Endothelial cell of umbilical vein (primary cell): Measurements from ENCODE around the gene CXCR4. TPM values are rescaled to one million over a fixed set of nuclear protein-coding genes. Genes with fewer than 3 reads are reported as not detected.

Experiments used
- BruUV-seq: library from RNA; stranded (reverse); fragments of 400-500 nt; replicated peaks from 2 replicates; lab custom pipeline; 2021; lab: Mats Ljungman, UMichigan
- CTCF ChIA-PET: fragments of 300-600, 350-600 bp; sonication (Branson Sonifier 250); formaldehyde crosslinking; loops from one replicate; lab custom pipeline; 2021; ENCODE audit warnings: antibody characterized with exemption, inconsistent platforms; lab: Charles Lee
- POLR2A ChIA-PET: fragments of 300-600, 350-600 bp; sonication (Branson Sonifier 250); formaldehyde crosslinking; loops from one replicate; lab custom pipeline; 2021; ENCODE audit warnings: antibody characterized with exemption, inconsistent platforms; lab: Charles Lee
- DNase-seq: peaks from one replicate; pipeline ENCODE4 v3.0.0-alpha.2; 2011; ENCODE audit warnings: low read depth, low spot score
- FAIRE-seq: peaks from 2 replicates; lab custom pipeline; 2011; peaks lifted over from hg19 to GRCh38; lab: Jason Lieb, UNC
- H2AFZ ChIP-seq: 2 replicates; pipeline ENCODE4 v1.6.0; 2012; ENCODE audit warnings: low read depth, low read length, control low read depth, inconsistent platforms
- H3K27ac ChIP-seq: 2 replicates; pipeline ENCODE4 v1.5.1; 2011; ENCODE audit warnings: low read depth, mild to moderate bottlenecking, control low read depth, low read length, moderate library complexity; ENCODE audit not compliant: insufficient read depth
- H3K27me3 ChIP-seq, 2 experiments: 2 replicates each; pipeline versions ENCODE4 v1.6.0 to v1.6.1; 2011; ENCODE audit warnings: low read length in 2 of 2, mixed read lengths in 1 of 2; ENCODE audit not compliant: control insufficient read depth in 2 of 2, insufficient read depth in 2 of 2
- H3K36me3 ChIP-seq, 2 experiments: 2 replicates in 1 of 2; 3 replicates in 1 of 2; pipeline ENCODE4 v1.5.1; 2011; ENCODE audit warnings: low read length in 2 of 2, mild to moderate bottlenecking in 1 of 2, moderate library complexity in 1 of 2; ENCODE audit not compliant: control insufficient read depth in 2 of 2, insufficient read depth in 2 of 2; ENCODE audit errors: extremely low read depth in 1 of 2
- H3K4me1 ChIP-seq: 3 replicates; pipeline ENCODE4 v1.5.1; 2011; ENCODE audit warnings: mild to moderate bottlenecking, low read length; ENCODE audit not compliant: control insufficient read depth, insufficient read depth; ENCODE audit errors: extremely low read depth
- H3K4me2 ChIP-seq: 2 replicates; pipeline ENCODE4 v1.6.1; 2011; ENCODE audit warnings: low read length, control low read depth, mixed read lengths; ENCODE audit not compliant: insufficient read depth
- H3K4me3 ChIP-seq, 3 experiments: fragments of 200-600 bp in 1 of 3; sonication (generic), shearing (Covaris generic) in 1 of 3; replicated peaks in 1 of 3; 2 replicates each; pipeline ENCODE4 v1.5.1; 2011 to 2016; ENCODE audit warnings: control low read depth in 3 of 3, low read length in 3 of 3, mild to moderate bottlenecking in 2 of 3, inconsistent platforms in 1 of 3, low read depth in 1 of 3, moderate library complexity in 1 of 3; ENCODE audit not compliant: insufficient read depth in 1 of 3
- H3K79me2 ChIP-seq: 2 replicates; pipeline ENCODE4 v1.6.0; 2012; ENCODE audit warnings: low read length, inconsistent platforms; ENCODE audit not compliant: control insufficient read depth, insufficient read depth
- H3K9ac ChIP-seq: replicated peaks from 2 replicates; pipeline ENCODE3; 2011; ENCODE audit warnings: low read length, control low read depth; ENCODE audit not compliant: insufficient read depth; ENCODE audit errors: extremely low read depth
- H3K9me1 ChIP-seq: replicated peaks from 3 replicates; pipeline ENCODE4 v1.6.0; 2011; ENCODE audit warnings: mild to moderate bottlenecking, low read length; ENCODE audit not compliant: control insufficient read depth, insufficient read depth; ENCODE audit errors: extremely low read depth
- H3K9me3 ChIP-seq: replicated peaks from 2 replicates; pipeline ENCODE4 v1.5.1; 2012; ENCODE audit warnings: low read length, inconsistent platforms; ENCODE audit not compliant: control insufficient read depth, insufficient read depth
- H4K20me1 ChIP-seq: replicated peaks from 2 replicates; pipeline ENCODE3; 2011; ENCODE audit warnings: mild to moderate bottlenecking, low read length; ENCODE audit not compliant: control insufficient read depth, insufficient read depth; ENCODE audit errors: extremely low read depth
- EZH2 ChIP-seq: IDR thresholded peaks from 2 replicates; pipeline ENCODE4 v1.6.1; 2012; ENCODE audit warnings: borderline replicate concordance, low read depth, mild to moderate bottlenecking, moderate library complexity, low read length, inconsistent platforms; ENCODE audit not compliant: severe bottlenecking
- FOS ChIP-seq: IDR thresholded peaks from 2 replicates; pipeline ENCODE4 v1.6.1; 2011; ENCODE audit warnings: mild to moderate bottlenecking, low read length, moderate library complexity, borderline replicate concordance; ENCODE audit not compliant: insufficient read depth
- GATA2 ChIP-seq: IDR thresholded peaks from 2 replicates; pipeline ENCODE4 v1.7.0; 2011; ENCODE audit warnings: low read depth, mild to moderate bottlenecking, moderate library complexity, mixed read lengths, low read length; ENCODE audit not compliant: insufficient read length, insufficient read depth
- JUN ChIP-seq: IDR thresholded peaks from 2 replicates; pipeline ENCODE4 v1.6.1; 2011; ENCODE audit warnings: borderline replicate concordance, low read depth; ENCODE audit not compliant: insufficient read length, insufficient read depth
- MAX ChIP-seq: IDR thresholded peaks from 2 replicates; pipeline ENCODE4 v1.6.1; 2011; ENCODE audit not compliant: insufficient read depth, insufficient read length
- MYC ChIP-seq: IDR thresholded peaks from one replicate; pipeline ENCODE4 v1.6.1; 2011; ENCODE audit warnings: mild to moderate bottlenecking, low read depth, low read length
- POLR2A ChIP-seq: IDR thresholded peaks from 2 replicates; pipeline ENCODE4 v1.6.1; 2012; ENCODE audit warnings: low read depth, mild to moderate bottlenecking, control low read depth, low read length
- POLR2AphosphoS5 ChIP-seq: IDR thresholded peaks from 2 replicates; pipeline ENCODE4 v1.6.1; 2012; ENCODE audit warnings: low read depth, mild to moderate bottlenecking, control low read depth, low read length, moderate library complexity; ENCODE audit not compliant: insufficient read depth
- dilution Hi-C: fragments of 300-500 bp; cut with MboI; formaldehyde crosslinking; loops from one replicate; pipeline ENCODE4 v1.15.0; 2019; ENCODE audit warnings: low sequenced_read_pairs; ENCODE audit not compliant: extremely low pct_ligation_motif_present
- intact Hi-C: fragments of 100-400 bp; cut with micrococcal nuclease; formaldehyde crosslinking; loops from one replicate; pipeline ENCODE4 v1.10.0; 2022
- polyA plus RNA-seq, 4 experiments: library from polyadenylated mRNA; depleted of rRNA in 3 of 4; stranded (reverse) in 3 of 4; unstranded in 1 of 4; fragments of >200 nt; gene quantifications; 2 replicates each; pipeline versions ENCODE4 v1.2.1 to v1.2.3, GENCODE V29; 2011 to 2012; ENCODE audit warnings: missing spikeins in 1 of 4
- total RNA-seq: library from RNA; stranded (reverse); gene quantifications from 2 replicates; pipeline ENCODE4 v1.2.3, GENCODE V29; 2021
- TF ChIP-seq, protein P1 (sequence below), 2 donors: IDR thresholded peaks; 1 replicate in 1 of 2; 2 replicates in 1 of 2; pipeline ENCODE4 v1.5.1; 2011; ENCODE audit warnings: low read length in 2 of 2, mild to moderate bottlenecking in 2 of 2, moderate library complexity in 2 of 2, control low read depth in 1 of 2, inconsistent platforms in 1 of 2, low read depth in 1 of 2; ENCODE audit not compliant: insufficient read depth in 1 of 2; ENCODE audit errors: extremely low read depth in 1 of 2

CXCR4 gene
- total and polyA plus RNA-seq, 2 donors (not counting 3 experiments of a cell fraction or from before 2014, with no cell fraction given) = 42.2 to 52.4 TPM

GRCh38 chr2:136135921-136136906, 18.3 kb upstream of the CXCR4 start:
- Histone ChIP-seq H3K4me1 (no peaks in the 10 kb centered on the region), H3K9me1 (no peaks in the 10 kb centered on the region), H3K9ac (no peak overlapping the region), H3K36me3 (no peaks in the 10 kb centered on the region), H3K4me3 (no peak overlapping the region), H3K79me2 (no peaks in the 10 kb centered on the region), H3K27ac (no peak overlapping the region), H3K27me3 (peaks cover 0 to 2% of the 10 kb centered on the region in 2 experiments), H3K4me2 (no peak overlapping the region), H4K20me1 (no peaks in the 10 kb centered on the region), H3K9me3 (no peaks in the 10 kb centered on the region), H2AFZ (no peak overlapping the region)
- BruUV-seq = no TSS peak
- POLR2A ChIA-PET = no interaction called here
- intact Hi-C loops = no loop called here
- CTCF ChIA-PET = no interaction called here
- TF ChIP-seq GATA2 (no peak), JUN (no peak), POLR2AphosphoS5 (no peak), FOS (no peak), POLR2A (no peak), EZH2 (no peak), MYC (no peak), MAX (no peak)
- TF ChIP-seq, protein P1, sequence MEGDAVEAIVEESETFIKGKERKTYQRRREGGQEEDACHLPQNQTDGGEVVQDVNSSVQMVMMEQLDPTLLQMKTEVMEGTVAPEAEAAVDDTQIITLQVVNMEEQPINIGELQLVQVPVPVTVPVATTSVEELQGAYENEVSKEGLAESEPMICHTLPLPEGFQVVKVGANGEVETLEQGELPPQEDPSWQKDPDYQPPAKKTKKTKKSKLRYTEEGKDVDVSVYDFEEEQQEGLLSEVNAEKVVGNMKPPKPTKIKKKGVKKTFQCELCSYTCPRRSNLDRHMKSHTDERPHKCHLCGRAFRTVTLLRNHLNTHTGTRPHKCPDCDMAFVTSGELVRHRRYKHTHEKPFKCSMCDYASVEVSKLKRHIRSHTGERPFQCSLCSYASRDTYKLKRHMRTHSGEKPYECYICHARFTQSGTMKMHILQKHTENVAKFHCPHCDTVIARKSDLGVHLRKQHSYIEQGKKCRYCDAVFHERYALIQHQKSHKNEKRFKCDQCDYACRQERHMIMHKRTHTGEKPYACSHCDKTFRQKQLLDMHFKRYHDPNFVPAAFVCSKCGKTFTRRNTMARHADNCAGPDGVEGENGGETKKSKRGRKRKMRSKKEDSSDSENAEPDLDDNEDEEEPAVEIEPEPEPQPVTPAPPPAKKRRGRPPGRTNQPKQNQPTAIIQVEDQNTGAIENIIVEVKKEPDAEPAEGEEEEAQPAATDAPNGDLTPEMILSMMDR (IDR thresholded peaks at IDR 0.05; ENCODE audit: extremely low read depth in 1 of 2, insufficient read depth in 1 of 2, low read depth in 1 of 2, low read length in 2 of 2) = no peak
- dilution Hi-C loops = no loop called here
- DNase-seq (no peak), FAIRE-seq (no peak)
